ENCODE data around the gene LDB3. TPM values are rescaled to one million over a fixed set of nuclear protein-coding genes. Genes with fewer than 3 reads are reported as not detected.

Gene LDB3
- total RNA-seq, 1 experiment from 2014 or later = 0.20 TPM

DNA sequence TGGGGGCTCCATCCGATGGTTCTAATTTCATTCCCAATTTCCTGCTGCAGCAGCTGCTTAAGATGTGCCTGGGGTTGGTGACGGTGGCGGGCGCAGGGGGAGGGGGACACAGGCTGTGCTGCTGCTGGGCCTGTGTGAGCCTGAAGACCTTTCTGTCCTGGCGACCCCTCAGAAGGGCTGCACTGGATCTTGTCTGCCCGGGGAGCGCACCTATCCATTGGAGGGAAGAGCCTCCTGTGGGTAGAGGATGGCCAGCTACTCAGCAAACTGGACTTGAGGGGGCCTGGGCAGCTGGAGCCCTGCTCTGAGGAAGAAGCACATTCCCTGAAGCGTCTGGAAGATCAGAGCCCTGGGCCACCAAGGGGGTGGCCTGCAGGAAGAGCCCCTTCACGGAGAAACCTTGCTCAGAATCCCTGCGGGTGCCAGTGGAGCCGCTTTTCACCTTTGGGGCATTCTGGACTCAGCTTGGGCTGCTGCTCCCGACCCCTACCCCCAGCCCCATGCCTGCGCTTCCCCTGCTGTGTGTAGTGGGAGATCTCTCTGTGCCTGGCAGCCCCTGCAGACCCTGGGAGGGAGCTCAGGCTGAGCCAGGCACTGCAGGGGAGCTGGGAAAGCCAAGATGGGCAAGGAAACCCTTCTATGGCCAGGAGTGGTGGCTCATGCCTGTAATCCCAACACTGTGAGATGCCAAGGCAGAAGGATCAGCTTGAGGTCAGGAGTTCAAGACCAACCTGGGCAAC is 17.8 kb downstream of the LDB3 start:
- DNase-seq (ENCODE audit: low read depth, low spot score) (no peak), ATAC-seq (no peak)
- no TSS peak for BruUV-seq (replicated peaks)
- Histone ChIP-seq H3K4me2 (ENCODE audit: low read length) (no peak overlapping the region), H3K9me3 (ENCODE audit: control insufficient read depth in 1 of 2, insufficient read depth in 1 of 2, low read depth in 1 of 2, low read length in 2 of 2) (no peaks in the 10 kb centered on the region), H3K27me3 (ENCODE audit: insufficient read depth, low read length) (no peaks in the 10 kb centered on the region), H3K9ac (ENCODE audit: low read length) (no peak overlapping the region), H4K20me1 (ENCODE audit: insufficient read depth) (no peaks in the 10 kb centered on the region), H3K4me3 (replicated peaks in 1 of 2; ENCODE audit: low read depth in 1 of 2, low read length in 2 of 2) (no peak overlapping the region), H3K27ac (ENCODE audit: low read depth, low read length) (no peak overlapping the region), H3K36me3 (ENCODE audit: control insufficient read depth in 1 of 2, insufficient read depth in 2 of 2, low read length in 2 of 2) (no peaks in the 10 kb centered on the region), H3K9me2 (ENCODE audit: insufficient read depth) (no peaks in the 10 kb centered on the region), H3K79me2 (ENCODE audit: insufficient read depth, low read length) (no peaks in the 10 kb centered on the region), H3K4me1 (ENCODE audit: control insufficient read depth in 1 of 2, insufficient read depth in 2 of 2, low read length in 2 of 2) (no peaks in the 10 kb centered on the region), H2AFZ (ENCODE audit: low read depth, low read length, poor library complexity, severe bottlenecking) (no peak overlapping the region)
- TF ChIP-seq MAX (IDR thresholded peaks at IDR 0.05) (no peak), JUND (IDR thresholded peaks at IDR 0.05) (no peak), REST (IDR thresholded peaks at IDR 0.05; ENCODE audit: low read depth) (no peak), ZNF274 (IDR thresholded peaks at IDR 0.05; ENCODE audit: low read depth, low read length) (no peak), ELF1 (IDR thresholded peaks at IDR 0.05; ENCODE audit: borderline replicate concordance, low read depth) (no peak), SRF (IDR thresholded peaks at IDR 0.05; ENCODE audit: low read depth) (no peak), RAD21 (IDR thresholded peaks at IDR 0.05; ENCODE audit: low read depth) (no peak), EZH2phosphoT487 (IDR thresholded peaks at IDR 0.05; ENCODE audit: borderline replicate concordance) (no peak), CBX3 (IDR thresholded peaks at IDR 0.05; ENCODE audit: low read depth) (no peak), EZH2 (IDR thresholded peaks at IDR 0.05) (no peak), ZBTB33 (IDR thresholded peaks at IDR 0.05; ENCODE audit: extremely low read depth, insufficient replicate concordance, low read length) (no peak), ZFX (IDR thresholded peaks at IDR 0.05) (no peak)
- CTCF ChIA-PET = interaction anchor here (1.4 kb wide), 1 partner anchor 276 kb away, joined by 3 read pairs; no protein-coding TSS in a partner anchor
- intact Hi-C loops (cut with micrococcal nuclease) = no loop called here
- RAD21 ChIA-PET (ENCODE audit: low non-redundant PET in 1 of 2, low total read pairs in 2 of 2, uncharacterized antibody in 2 of 2, unreplicated experiment in 2 of 2) = no interaction called here
- POLR2A ChIA-PET = no interaction called here

All from HCT116 (cell line).